ENCODE data around the gene SPIN4. TPM values are rescaled to one million over a fixed set of nuclear protein-coding genes. Genes with fewer than 3 reads are reported as not detected.

The SPIN4 gene
- total and polyA plus RNA-seq, 2 of the 8 experiments (the other 6 are each of a cell fraction or from before 2014, with no cell fraction given): 8.0 to 11.8 TPM

DNA sequence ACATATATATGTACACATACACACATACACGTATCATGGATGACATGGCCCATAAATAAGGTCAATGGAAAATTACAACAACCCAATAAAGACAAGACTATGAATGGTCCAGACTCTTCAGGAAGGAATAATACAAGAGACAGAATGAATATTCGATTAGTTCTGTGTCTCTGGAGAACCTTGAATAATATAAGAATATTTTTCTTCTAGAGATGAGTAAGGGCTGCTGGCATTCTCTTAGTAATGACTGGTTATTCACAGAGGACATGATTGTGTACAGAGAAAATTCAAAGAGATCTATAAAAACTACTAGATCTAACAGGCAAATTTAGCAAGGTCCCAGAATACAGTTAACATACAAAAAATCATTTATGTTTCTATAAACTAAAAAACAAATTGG is 23.3 kb downstream of the SPIN4 start (continued):
- TF ChIP-seq, protein P1, sequence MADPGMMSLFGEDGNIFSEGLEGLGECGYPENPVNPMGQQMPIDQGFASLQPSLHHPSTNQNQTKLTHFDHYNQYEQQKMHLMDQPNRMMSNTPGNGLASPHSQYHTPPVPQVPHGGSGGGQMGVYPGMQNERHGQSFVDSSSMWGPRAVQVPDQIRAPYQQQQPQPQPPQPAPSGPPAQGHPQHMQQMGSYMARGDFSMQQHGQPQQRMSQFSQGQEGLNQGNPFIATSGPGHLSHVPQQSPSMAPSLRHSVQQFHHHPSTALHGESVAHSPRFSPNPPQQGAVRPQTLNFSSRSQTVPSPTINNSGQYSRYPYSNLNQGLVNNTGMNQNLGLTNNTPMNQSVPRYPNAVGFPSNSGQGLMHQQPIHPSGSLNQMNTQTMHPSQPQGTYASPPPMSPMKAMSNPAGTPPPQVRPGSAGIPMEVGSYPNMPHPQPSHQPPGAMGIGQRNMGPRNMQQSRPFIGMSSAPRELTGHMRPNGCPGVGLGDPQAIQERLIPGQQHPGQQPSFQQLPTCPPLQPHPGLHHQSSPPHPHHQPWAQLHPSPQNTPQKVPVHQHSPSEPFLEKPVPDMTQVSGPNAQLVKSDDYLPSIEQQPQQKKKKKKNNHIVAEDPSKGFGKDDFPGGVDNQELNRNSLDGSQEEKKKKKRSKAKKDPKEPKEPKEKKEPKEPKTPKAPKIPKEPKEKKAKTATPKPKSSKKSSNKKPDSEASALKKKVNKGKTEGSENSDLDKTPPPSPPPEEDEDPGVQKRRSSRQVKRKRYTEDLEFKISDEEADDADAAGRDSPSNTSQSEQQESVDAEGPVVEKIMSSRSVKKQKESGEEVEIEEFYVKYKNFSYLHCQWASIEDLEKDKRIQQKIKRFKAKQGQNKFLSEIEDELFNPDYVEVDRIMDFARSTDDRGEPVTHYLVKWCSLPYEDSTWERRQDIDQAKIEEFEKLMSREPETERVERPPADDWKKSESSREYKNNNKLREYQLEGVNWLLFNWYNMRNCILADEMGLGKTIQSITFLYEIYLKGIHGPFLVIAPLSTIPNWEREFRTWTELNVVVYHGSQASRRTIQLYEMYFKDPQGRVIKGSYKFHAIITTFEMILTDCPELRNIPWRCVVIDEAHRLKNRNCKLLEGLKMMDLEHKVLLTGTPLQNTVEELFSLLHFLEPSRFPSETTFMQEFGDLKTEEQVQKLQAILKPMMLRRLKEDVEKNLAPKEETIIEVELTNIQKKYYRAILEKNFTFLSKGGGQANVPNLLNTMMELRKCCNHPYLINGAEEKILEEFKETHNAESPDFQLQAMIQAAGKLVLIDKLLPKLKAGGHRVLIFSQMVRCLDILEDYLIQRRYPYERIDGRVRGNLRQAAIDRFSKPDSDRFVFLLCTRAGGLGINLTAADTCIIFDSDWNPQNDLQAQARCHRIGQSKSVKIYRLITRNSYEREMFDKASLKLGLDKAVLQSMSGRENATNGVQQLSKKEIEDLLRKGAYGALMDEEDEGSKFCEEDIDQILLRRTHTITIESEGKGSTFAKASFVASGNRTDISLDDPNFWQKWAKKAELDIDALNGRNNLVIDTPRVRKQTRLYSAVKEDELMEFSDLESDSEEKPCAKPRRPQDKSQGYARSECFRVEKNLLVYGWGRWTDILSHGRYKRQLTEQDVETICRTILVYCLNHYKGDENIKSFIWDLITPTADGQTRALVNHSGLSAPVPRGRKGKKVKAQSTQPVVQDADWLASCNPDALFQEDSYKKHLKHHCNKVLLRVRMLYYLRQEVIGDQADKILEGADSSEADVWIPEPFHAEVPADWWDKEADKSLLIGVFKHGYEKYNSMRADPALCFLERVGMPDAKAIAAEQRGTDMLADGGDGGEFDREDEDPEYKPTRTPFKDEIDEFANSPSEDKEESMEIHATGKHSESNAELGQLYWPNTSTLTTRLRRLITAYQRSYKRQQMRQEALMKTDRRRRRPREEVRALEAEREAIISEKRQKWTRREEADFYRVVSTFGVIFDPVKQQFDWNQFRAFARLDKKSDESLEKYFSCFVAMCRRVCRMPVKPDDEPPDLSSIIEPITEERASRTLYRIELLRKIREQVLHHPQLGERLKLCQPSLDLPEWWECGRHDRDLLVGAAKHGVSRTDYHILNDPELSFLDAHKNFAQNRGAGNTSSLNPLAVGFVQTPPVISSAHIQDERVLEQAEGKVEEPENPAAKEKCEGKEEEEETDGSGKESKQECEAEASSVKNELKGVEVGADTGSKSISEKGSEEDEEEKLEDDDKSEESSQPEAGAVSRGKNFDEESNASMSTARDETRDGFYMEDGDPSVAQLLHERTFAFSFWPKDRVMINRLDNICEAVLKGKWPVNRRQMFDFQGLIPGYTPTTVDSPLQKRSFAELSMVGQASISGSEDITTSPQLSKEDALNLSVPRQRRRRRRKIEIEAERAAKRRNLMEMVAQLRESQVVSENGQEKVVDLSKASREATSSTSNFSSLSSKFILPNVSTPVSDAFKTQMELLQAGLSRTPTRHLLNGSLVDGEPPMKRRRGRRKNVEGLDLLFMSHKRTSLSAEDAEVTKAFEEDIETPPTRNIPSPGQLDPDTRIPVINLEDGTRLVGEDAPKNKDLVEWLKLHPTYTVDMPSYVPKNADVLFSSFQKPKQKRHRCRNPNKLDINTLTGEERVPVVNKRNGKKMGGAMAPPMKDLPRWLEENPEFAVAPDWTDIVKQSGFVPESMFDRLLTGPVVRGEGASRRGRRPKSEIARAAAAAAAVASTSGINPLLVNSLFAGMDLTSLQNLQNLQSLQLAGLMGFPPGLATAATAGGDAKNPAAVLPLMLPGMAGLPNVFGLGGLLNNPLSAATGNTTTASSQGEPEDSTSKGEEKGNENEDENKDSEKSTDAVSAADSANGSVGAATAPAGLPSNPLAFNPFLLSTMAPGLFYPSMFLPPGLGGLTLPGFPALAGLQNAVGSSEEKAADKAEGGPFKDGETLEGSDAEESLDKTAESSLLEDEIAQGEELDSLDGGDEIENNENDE (IDR thresholded peaks at IDR 0.05; ENCODE audit: insufficient replicate concordance, low read length): no peak
- TF ChIP-seq, protein P2, sequence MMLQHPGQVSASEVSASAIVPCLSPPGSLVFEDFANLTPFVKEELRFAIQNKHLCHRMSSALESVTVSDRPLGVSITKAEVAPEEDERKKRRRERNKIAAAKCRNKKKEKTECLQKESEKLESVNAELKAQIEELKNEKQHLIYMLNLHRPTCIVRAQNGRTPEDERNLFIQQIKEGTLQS (IDR thresholded peaks at IDR 0.05; ENCODE audit: insufficient read depth, low read depth, low read length): no peak
- TF ChIP-seq, protein P3, sequence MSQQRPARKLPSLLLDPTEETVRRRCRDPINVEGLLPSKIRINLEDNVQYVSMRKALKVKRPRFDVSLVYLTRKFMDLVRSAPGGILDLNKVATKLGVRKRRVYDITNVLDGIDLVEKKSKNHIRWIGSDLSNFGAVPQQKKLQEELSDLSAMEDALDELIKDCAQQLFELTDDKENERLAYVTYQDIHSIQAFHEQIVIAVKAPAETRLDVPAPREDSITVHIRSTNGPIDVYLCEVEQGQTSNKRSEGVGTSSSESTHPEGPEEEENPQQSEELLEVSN (IDR thresholded peaks at IDR 0.05): no peak
- no peak for TF ChIP-seq KDM5A (IDR thresholded peaks at IDR 0.05; ENCODE audit: low read length)
- no peak for TF ChIP-seq EZH2 (IDR thresholded peaks at IDR 0.05; ENCODE audit: low read depth, low read length, severe bottlenecking)
- no peak for TF ChIP-seq RNF2 (IDR thresholded peaks at IDR 0.05; ENCODE audit: borderline replicate concordance, low read depth, low read length, missing control alignments, poor library complexity, severe bottlenecking)
- TF ChIP-seq SIN3A (conservative IDR thresholded peaks at IDR 0.05 in 1 of 2, IDR thresholded peaks at IDR 0.05 in 1 of 2; ENCODE audit: low read depth in 1 of 2, low read length in 2 of 2): no peak
- no peak for TF ChIP-seq CBX5 (IDR thresholded peaks at IDR 0.05; ENCODE audit: low read depth, low read length)
- TF ChIP-seq PHF8 (conservative IDR thresholded peaks at IDR 0.05; ENCODE audit: low read depth, low read length): no peak

Measured in H1 (cell line).